Breast epithelium (tissue), 4 donors: Measurements from ENCODE around the gene PROCA1. TPM values are rescaled to one million over a fixed set of nuclear protein-coding genes. Genes with fewer than 3 reads are reported as not detected.

Source experiments
- DNase-seq, 2 donors: peaks; one replicate each; pipeline ENCODE4 v3.0.0-alpha.2; 2019; ENCODE audit warnings: low spot score in 2 of 2
- H3K27ac ChIP-seq, 2 donors: fragments of 200-600 bp; sonication (generic) in 1 of 2; one replicate each; pipeline ENCODE4 v1.5.1; 2016 to 2019; ENCODE audit warnings: mild to moderate bottlenecking in 1 of 2
- H3K27me3 ChIP-seq, 2 donors: fragments of 200-600 bp; sonication (generic) in 1 of 2; one replicate each; pipeline versions ENCODE4 v1.5.1 to v1.6.0; 2017 to 2019; ENCODE audit warnings: control low read depth in 1 of 2, mild to moderate bottlenecking in 1 of 2
- H3K36me3 ChIP-seq: fragments of 200-600 bp; one replicate; pipeline ENCODE4 v1.5.1; 2019
- H3K4me1 ChIP-seq, 2 donors: fragments of 200-600 bp; sonication (generic); one replicate each; pipeline ENCODE4 v1.5.1; 2016 to 2019; ENCODE audit warnings: control low read depth in 1 of 2
- H3K4me3 ChIP-seq, 3 donors: fragments of 200-600 bp; sonication (generic); 1 replicate in 2 of 3; 2 replicates in 1 of 3; pipeline ENCODE4 v1.5.1; 2016 to 2019; ENCODE audit warnings: mild to moderate bottlenecking in 3 of 3, moderate library complexity in 2 of 3
- H3K9me3 ChIP-seq, 2 donors: fragments of 200-600 bp; sonication (generic) in 1 of 2; one replicate each; pipeline ENCODE4 v1.5.1; 2016 to 2019; ENCODE audit warnings: control low read depth in 1 of 2
- POLR2A ChIP-seq: fragments of 450-650 bp; IDR thresholded peaks from one replicate; pipeline ENCODE4 v1.6.1; 2016; ENCODE audit warnings: antibody characterized with exemption, mild to moderate bottlenecking, moderate library complexity
- POLR2AphosphoS5 ChIP-seq, 3 donors: sonication (generic); formaldehyde crosslinking; IDR thresholded peaks; one replicate each; pipeline ENCODE4 v1.6.1; 2017; ENCODE audit warnings: antibody characterized with exemption in 3 of 3
- intact Hi-C: fragments of 100-400 bp; cut with DNase I; formaldehyde crosslinking; loops from one replicate; pipeline ENCODE4 v1.15.1; 2023; ENCODE audit warnings: low total_unique reads
- total RNA-seq, 3 donors: library from RNA; depleted of rRNA; stranded (reverse); fragments of >200 nt; gene quantifications; one replicate each; pipeline ENCODE4 v1.1.0, GENCODE V29; 2016
- TF ChIP-seq, protein P1 (sequence below), 3 donors: fragments of 450-650 bp; IDR thresholded peaks; one replicate each; pipeline ENCODE4 v1.5.1; 2016 to 2017; ENCODE audit warnings: antibody characterized with exemption in 3 of 3, mild to moderate bottlenecking in 3 of 3, moderate library complexity in 3 of 3

Gene PROCA1
- total RNA-seq, 3 donors from 2014 or later, result 1.6 to 2.3 (median 1.6) TPM

DNA sequence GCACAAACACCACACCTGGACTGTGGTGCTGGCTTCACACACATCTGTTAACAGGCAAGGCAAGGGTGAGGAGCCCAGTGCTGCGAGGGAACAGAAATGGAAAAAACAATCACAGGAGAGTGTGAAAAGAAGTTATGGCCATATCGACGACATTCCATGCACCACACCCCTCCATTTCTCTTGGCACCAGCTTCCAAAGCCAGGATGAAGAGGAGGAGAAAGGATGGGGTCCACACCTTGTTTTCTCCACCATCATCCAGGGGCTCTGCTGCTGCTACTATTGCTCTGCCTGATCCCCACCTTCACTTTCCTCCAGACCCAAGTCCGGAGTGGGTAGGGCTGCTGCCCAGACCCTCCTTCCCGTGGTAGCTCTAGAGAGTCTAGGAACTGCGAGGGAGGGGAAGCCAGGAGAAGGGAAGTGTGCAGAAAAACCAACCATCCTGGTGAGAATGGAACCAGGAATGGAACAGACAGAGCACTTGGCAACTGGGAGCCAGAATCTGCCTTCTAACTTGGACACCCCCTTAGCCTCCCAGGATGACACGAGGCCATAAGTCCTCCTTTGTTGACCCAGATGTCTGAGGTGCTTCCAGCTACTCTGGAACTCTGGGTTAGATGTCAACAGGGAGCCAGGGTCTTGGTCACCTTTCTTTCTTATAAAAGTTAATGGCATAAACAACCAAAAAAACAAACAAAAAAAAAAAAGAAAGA lies 1.2 kb upstream of the PROCA1 start:
- no peaks in the 10 kb centered on the region for H3K27me3 ChIP-seq
- no peak overlapping the region for H3K27ac ChIP-seq
- peaks cover 0 to 10% of the 10 kb centered on the region in 2 donors for H3K4me1 ChIP-seq
- no peak overlapping the region for H3K4me3 ChIP-seq
- H3K36me3 ChIP-seq, result no peaks in the 10 kb centered on the region
- no peaks in the 10 kb centered on the region for H3K9me3 ChIP-seq
- intact Hi-C loops, result no loop called here
- DNase-seq, result no peak
- TF ChIP-seq POLR2AphosphoS5 (IDR thresholded peaks at IDR 0.05) (no peak), POLR2A (no peak)
- TF ChIP-seq, protein P1, sequence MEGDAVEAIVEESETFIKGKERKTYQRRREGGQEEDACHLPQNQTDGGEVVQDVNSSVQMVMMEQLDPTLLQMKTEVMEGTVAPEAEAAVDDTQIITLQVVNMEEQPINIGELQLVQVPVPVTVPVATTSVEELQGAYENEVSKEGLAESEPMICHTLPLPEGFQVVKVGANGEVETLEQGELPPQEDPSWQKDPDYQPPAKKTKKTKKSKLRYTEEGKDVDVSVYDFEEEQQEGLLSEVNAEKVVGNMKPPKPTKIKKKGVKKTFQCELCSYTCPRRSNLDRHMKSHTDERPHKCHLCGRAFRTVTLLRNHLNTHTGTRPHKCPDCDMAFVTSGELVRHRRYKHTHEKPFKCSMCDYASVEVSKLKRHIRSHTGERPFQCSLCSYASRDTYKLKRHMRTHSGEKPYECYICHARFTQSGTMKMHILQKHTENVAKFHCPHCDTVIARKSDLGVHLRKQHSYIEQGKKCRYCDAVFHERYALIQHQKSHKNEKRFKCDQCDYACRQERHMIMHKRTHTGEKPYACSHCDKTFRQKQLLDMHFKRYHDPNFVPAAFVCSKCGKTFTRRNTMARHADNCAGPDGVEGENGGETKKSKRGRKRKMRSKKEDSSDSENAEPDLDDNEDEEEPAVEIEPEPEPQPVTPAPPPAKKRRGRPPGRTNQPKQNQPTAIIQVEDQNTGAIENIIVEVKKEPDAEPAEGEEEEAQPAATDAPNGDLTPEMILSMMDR (IDR thresholded peaks at IDR 0.05), result no peak

DNA sequence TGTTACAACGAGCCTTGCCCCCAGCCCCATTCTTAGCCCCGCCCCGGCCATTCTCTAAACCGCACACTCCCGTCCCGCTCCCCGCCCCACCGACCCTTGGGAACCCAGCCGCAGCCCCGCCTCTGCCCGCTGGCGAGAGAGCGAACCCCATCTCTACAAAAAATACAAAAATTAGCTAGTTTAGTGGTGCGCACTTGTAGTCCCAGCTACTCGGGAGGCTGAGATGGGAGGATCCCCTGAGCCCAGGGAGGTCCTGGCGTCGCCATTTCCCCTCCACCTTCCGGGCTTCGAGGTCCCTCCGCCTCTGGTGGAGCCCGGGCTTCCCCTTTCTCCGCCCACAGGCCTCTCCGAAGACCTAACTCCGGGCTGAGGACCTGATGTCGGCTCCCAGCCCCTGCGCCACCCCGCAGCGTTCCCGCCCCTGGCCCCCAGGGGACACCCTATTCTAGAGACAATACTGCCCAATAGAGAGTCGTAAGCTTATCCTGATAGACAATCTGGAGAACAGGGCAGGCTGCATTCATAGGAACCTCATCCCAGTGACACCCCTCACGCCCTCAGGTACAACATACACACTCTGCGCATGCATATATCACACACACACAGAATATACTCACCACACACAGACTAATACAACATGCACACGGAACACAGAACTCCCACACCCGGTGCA lies 480 bp upstream of the PROCA1 start:
- Histone ChIP-seq H3K4me3 (peak overlapping the region; percentile 61 to 77 (median 76)), H3K4me1 (peaks cover 0 to 10% of the 10 kb centered on the region in 2 donors), H3K27me3 (no peaks in the 10 kb centered on the region), H3K9me3 (no peaks in the 10 kb centered on the region), H3K36me3 (no peaks in the 10 kb centered on the region), H3K27ac (peak overlapping the region; percentile 90 to 93)
- no peak for TF ChIP-seq POLR2A
- TF ChIP-seq, protein P1 (IDR thresholded peaks at IDR 0.05), result no peak
- no peak for TF ChIP-seq POLR2AphosphoS5 (IDR thresholded peaks at IDR 0.05)
- intact Hi-C loops, result no loop called here
- no peak for DNase-seq

DNA sequence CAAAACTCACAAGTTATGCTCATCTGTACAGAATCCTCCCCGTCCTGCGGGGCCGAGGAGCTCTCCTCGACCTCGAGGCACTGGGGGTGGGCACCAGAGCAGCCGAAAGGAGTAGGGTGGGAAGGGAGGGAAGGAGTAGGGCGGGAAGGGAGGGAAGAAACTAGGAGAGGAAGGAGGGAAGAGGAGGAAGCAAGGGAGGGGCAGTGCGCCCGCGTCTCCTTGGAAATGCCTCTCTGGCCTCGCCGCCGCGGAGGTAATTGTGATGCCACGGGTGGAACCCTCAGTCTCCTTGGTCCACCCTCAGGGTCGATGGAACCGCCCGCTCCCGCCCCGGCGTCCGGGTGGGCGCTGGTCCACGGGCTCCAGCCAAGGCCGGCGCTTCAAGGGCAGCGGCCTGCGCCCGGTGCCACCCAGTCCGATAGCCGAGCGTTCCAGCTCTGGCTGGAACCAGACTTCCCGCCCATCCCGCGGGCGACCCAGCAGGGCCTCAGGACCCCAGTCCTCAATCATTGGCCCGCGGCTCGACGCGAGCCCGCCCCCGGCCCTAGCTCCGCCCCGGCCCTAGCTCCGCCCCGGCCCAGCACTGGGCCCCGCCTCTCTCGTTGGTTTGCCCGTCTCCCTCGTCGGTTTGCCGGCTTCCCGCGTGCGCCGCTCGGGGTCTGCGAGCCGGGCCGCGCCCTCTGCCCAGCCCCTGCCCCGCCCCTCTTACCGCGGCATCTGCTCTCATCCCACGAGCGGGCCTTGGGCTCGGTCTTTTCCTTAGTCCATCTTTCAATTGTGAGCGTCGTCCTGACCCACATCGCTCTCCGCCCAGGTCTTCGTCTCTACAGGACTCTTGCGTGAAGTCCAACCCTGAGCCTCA lies 596 bp downstream of the PROCA1 start:
- TF ChIP-seq POLR2AphosphoS5 (IDR thresholded peaks at IDR 0.05), result peak; percentile 30 to 48 (median 40)
- TF ChIP-seq POLR2A, result no peak

DNA sequence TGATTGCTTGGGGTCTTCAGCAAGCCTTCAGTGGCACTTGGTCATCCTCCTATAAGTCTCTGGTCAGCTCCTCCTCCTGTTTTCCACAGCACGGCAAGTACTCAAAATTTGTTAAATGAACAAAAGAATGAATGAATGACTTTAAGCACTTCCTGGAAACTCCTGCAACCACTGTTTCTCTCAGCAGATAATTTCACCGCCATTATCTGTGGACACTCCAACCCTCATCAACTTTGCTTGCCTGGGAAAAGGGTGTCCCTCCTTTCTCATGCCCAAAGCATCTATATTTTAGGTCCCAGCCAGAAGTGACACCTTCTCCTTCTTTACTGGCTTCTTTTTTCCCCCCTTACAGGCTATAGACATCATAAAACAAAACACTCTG lies 4.4 kb downstream of the PROCA1 start:
- H3K27me3 ChIP-seq, result no peaks in the 10 kb centered on the region
- no peak for DNase-seq
- TF ChIP-seq POLR2A (no peak), POLR2AphosphoS5 (IDR thresholded peaks at IDR 0.05) (no peak)
- TF ChIP-seq, protein P1 (IDR thresholded peaks at IDR 0.05), result no peak
- H3K4me1 ChIP-seq, result no peaks in the 10 kb centered on the region
- H3K9me3 ChIP-seq, result no peaks in the 10 kb centered on the region
- peaks cover 3% of the 10 kb centered on the region for H3K36me3 ChIP-seq
- no peak overlapping the region for H3K27ac ChIP-seq
- intact Hi-C loops, result no loop called here
- no peak overlapping the region for H3K4me3 ChIP-seq

More for the DNA sequence above, 596 bp downstream of the PROCA1 start:
- H3K36me3 ChIP-seq, result no peaks in the 10 kb centered on the region
- peak; percentile 68 to 83 for DNase-seq
- no peaks in the 10 kb centered on the region for H3K27me3 ChIP-seq
- H3K4me3 ChIP-seq, result peak overlapping the region; percentile 61 to 77 (median 76)
- intact Hi-C loops, result no loop called here
- no peaks in the 10 kb centered on the region for H3K9me3 ChIP-seq
- peak overlapping the region; percentile 90 to 93 for H3K27ac ChIP-seq
- peaks cover 0 to 2% of the 10 kb centered on the region in 2 donors for H3K4me1 ChIP-seq

DNA sequence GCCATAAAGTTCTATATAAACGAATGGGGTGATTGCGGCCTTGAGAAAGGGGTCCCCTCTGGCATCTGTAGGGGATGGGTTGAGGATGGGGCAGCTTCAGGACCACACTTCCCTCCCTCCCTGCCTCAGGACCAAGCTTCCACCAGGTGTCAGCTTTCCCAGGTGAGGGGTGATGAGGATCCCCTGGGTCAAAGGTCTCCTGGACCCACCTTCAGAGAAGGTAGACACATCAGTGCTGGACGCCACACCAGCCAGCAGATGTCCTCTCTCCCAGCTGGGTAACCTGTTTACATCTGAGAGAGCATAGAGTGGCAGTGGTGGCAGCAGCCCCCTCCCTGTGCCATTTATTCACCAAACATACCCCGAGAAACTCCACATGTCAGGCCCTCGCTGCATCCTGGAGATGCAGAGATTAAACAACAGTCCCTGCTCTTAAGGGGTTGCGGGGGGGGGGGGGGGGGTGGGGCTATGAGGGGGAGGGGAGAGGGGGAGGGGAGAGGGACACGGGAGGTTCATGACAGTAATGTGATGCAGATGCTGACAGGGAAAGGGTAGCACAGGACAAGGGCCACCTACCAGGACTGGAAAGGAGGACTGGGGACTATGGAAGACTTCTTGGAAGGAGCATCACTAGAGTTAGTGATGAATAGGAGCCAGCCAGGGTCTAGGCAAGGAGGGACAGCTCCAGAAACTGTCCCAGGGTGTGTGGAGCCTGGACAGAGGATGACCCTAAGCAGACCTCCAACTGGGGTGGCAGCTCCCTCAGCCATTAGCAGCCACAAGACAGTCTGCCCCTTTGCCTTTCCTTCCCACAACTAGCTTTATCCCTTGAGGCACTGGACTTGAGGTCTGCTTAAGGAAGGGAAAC lies 5.0 kb downstream of the PROCA1 start:
- no peak for DNase-seq
- Histone ChIP-seq H3K36me3 (peaks cover 6% of the 10 kb centered on the region), H3K4me3 (no peak overlapping the region), H3K4me1 (no peaks in the 10 kb centered on the region), H3K9me3 (no peaks in the 10 kb centered on the region), H3K27ac (no peak overlapping the region), H3K27me3 (no peaks in the 10 kb centered on the region)
- intact Hi-C loops, result no loop called here
- TF ChIP-seq, protein P1 (IDR thresholded peaks at IDR 0.05), result no peak
- TF ChIP-seq POLR2AphosphoS5 (IDR thresholded peaks at IDR 0.05), result no peak
- TF ChIP-seq POLR2A, result no peak
